SW480 (cell line): ENCODE results near the gene PNMA6F.

ENCODE experiments used
- DNase-seq: peaks from one replicate; pipeline ENCODE4 v3.0.0-alpha.2; 2016; ENCODE audit warnings: low spot score

The PNMA6F gene

DNA sequence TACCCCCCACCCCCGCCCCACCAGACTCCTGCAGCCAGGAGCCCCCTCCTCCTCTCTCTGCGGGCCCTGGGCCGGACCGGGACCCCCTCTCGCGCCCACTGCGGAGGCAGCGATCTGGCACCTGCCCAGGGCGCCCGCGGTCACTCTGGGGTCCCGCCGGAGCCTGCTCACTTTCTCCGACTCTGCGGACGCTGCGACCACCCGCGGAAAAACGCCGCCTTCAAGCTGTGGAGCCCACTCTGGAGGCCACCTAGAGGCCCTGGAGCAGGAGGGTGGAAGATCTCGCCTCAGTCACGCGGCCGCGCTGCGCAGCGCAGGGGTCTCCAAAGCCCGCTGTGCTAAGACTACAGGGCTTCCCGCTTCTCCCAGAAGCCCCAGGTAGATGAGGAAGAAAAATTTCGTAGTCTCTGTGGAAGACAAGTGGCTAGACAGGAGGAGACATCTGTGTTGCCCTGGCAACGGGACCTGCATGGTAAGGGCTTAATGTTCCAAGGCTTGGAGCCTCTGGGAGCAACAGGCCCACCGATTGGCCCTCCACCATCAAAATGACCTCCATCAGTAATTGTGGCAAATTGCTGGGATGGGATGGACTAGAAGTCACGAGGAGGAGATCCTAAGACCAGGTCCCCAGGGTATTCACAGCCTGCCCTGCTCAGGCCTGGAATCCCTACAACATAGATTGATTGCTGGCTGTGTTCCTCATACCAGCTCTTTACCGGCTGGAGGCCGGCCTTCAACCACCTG is at the start of gene PNMA6F:
Gene PNMA6F (minus strand): TSS at position 387 of the 744 bp plus-strand sequence. CDS start 1,093 bp downstream, outside the sequence.
- no peak for DNase-seq

- DNase-seq = no peak
Observed at GRCh38 chrX:153371256-153371655, 49.7 kb upstream of the PNMA6F start.

GRCh38 chrX:153370293-153371055 is 48.9 kb upstream of the PNMA6F start:
- DNase-seq = no peak

DNA sequence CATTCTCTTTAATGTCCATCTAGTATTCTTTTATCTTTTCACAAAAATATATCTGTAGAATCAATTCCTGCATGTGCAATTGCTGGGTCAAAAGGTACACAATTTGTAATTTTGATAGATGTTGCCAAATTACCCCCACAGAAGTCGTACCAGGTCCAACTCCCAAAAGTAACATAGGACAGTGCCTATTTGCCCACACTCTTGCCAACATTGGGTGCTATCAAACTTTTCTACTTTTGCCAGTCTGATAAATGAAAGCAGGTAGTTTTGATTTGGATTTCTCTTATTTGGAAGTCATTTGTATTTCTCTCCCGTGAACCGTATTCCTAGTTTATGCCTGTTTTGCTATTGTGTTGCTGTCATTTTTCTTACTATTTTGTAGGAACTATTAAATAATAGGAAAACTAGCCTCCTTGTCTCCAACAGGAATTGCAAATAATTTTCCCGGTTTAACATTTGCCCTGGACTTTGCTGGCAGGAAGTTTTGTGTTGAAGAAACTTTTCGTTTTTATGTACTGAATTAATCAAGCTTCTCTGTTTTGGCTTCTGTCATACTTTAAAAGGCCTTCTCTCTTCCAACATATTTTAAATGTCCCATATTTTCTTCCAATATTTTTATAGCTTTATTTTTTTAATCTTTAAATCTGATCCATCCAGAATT is 45.4 kb upstream of the PNMA6F start:
- no peak for DNase-seq

DNA sequence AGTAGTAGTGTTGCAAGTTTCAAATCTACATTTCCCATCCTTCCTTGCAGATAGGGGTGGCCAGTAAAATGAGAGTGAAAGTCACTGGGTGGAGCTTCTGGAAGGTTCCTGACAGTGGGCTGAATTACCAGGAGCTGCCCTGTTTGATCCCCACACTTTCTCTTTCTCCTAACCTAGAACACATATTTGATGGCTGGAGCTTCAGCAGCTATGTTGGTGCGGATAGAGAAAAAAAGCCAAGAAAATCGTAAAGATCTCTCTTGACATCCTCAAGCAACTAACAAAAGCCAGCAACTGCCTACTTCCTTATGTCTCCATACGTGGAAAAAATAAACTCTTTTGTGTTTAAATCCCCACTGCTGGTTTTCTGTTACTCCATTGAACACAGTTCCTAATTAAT is 44.6 kb upstream of the PNMA6F start:
- DNase-seq = no peak

DNA sequence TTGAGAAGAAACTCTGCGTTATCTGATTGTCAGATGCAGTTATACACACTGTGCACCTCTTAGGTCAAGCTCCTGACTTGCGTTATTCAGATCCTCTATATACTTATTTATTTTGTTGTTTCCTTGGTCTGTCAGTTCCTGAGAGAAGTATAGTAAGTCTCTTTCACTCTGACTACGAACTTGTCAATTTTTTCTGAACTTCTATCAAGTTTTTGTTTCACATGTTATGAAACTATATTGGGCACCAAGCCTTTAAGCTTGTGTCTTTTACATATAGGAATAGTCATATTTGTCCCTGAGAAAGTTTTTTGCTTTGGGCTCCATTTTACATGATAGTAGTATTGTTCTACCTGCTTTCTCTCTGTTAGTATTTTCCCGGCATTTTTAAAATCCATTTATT is 44.1 kb upstream of the PNMA6F start:
- no peak for DNase-seq

DNA sequence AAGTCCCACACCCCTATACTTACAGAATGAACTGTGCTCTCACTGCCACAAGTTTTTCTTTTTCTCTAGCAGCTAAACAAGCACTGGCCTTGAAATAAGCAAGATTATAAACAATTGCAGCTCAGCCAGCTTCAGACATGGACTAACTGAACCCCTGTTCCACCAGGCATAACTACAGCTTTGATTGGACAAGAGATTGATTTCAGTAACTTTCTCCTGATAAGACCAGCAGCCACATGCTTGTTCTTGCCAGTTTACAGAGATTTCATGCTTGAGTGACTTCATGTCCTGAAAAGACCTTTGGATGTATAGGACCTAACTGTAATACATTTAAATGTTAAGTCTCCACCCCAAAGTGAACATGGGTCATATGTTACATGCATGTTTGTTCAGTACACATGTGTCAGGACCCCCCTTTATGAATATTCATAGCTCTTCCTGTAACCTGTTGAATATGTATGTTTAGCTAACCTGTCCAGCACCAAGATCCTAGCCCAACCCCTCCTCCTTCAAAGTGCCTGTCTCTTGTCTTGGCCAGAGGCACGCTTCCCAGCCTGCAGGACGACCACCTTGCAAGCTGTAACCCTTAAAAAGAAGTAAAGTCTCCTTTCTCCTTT is 40.3 kb upstream of the PNMA6F start:
- DNase-seq = no peak

- no peak for DNase-seq
Observed at GRCh38 chrX:153357877-153358276, 36.3 kb upstream of the PNMA6F start.

DNA sequence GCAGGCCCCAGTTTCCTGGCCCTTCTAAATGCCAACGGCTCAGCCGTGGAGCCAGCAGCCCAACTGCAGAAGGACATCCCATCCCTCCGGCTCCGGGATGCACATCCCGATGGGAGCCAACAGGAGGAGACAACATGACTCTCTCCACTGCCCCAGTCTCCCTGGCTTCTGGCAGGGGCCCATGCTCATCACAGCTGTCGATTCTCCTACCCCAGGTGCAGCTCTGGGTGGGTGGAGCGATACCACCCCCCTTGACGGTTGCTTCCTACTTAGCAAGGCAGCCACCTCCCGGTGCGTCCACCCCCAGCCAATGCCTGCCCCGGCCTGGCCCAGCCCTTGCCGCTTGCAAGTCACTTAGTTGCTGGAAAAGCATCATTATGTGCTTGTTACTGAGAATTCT is 31.8 kb upstream of the PNMA6F start:
- no peak for DNase-seq

- DNase-seq = no peak
Observed at GRCh38 chrX:153352858-153353257, 31.3 kb upstream of the PNMA6F start.

GRCh38 chrX:153351981-153352380 is 30.4 kb upstream of the PNMA6F start:
- DNase-seq = no peak

GRCh38 chrX:153349952-153350351 is 28.4 kb upstream of the PNMA6F start:
- DNase-seq = no peak

DNA sequence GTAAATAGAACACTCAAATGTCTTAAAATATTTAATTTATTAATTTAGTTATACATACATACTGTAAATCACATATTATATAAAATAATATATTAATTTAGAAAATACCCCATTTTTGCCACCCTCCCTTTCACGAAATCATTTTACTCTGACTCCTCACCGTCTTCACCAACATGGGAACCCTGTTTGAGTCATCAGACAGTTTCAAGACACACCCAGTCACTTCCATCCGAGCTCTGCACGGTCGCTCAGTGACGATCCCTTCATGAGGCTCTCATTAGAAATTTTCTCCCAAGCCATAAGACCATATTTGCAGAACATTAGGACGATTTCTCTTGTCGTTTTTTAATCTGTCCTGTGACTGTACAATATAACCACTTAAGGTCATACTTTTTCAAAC is 26.9 kb upstream of the PNMA6F start:
- no peak for DNase-seq

- no peak for DNase-seq
Observed at GRCh38 chrX:153347530-153347929, 26.0 kb upstream of the PNMA6F start.

GRCh38 chrX:153343674-153344073 is 22.1 kb upstream of the PNMA6F start:
- no peak for DNase-seq

DNA sequence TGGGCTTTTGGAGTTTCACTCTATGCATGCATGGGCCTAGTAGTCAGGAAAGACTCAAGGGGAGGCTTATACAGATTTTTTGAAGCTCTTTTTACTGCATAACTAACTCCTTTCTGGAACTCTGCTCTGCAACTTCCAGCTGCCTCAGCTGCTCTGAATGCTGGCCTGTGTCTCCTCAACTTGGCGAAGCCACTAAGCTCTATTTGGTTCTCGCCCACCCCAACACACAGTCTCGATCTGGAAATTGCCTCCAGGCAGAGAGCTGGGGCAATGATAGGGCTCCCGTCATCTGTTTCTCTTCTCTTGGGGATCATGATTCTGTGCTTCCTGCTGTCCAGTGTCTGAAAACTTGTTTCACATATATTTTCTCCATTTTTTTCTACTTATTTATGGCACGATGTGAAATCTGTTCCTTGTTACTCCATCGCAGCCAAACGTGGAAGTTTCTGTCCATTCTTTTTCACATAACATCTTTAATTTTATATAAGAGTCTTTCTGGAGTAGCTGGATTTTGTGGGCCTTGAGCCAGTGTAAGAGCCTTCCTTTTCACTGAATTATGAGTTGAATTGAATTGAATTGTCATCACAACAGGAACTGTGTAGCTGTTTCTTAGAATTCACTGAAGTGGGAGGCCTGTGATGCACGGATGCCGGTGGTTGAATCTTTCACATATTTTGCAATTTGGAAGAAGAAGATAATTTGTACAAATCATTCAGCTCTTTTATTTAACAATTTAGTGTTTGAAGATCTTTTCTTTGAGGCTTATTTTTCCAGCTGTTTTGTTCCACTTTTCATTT is 21.4 kb upstream of the PNMA6F start:
- DNase-seq = no peak

GRCh38 chrX:153340111-153340510 is 18.5 kb upstream of the PNMA6F start:
- no peak for DNase-seq

DNA sequence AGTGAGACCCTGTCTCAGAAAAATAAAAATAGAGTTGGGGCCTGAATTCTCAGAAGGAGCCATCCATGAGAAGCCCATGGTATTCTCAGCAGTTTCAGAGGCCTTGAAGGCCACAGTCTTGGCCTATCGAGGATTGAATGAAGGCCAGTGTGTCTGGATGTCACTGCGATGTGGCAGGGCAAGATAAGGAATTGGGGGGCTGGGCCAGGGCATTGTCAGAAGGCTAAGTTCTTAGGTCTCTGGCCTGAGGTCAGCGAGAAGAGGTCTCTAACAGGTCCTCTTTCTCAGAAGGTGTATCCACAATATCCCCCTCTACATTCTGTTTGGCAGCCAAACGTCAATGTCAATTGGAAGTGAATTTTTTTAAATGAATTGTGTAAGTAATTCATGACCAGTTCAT is 18.1 kb upstream of the PNMA6F start:
- DNase-seq = no peak

- DNase-seq = no peak
Observed at GRCh38 chrX:153338836-153339235, 17.3 kb upstream of the PNMA6F start.

GRCh38 chrX:153336988-153337387 is 15.4 kb upstream of the PNMA6F start:
- DNase-seq = no peak

- no peak for DNase-seq
Observed at GRCh38 chrX:153336121-153336894, 14.7 kb upstream of the PNMA6F start.
